Neural cell (in vitro differentiated cells): ENCODE data around the gene GPC3. TPM values are rescaled to one million over a fixed set of nuclear protein-coding genes. Genes with fewer than 3 reads are reported as not detected.

Experiments
- H2AFZ ChIP-seq: fragments of 200-600, 300-800 bp; sonication (generic), shearing (Covaris generic); 2 replicates; pipeline ENCODE4 v1.6.0; 2014; ENCODE audit warnings: low read depth, mild to moderate bottlenecking, antibody characterized with exemption, low read length, moderate library complexity
- H3F3A ChIP-seq: fragments of 200-600 bp; shearing (Covaris generic); 2 replicates; pipeline ENCODE4 v1.6.1; 2016; ENCODE audit warnings: mild to moderate bottlenecking, moderate library complexity, mixed read lengths, antibody characterized with exemption, low read length; ENCODE audit not compliant: insufficient read depth, poor library complexity, severe bottlenecking
- H3K27ac ChIP-seq: fragments of 200-600, 300-800 bp; sonication (generic), shearing (Covaris generic); 2 replicates; pipeline ENCODE4 v1.5.1; 2014; ENCODE audit warnings: mild to moderate bottlenecking, low read length, moderate library complexity
- H3K27me3 ChIP-seq: fragments of 300-800, 200-600 bp; sonication (generic), shearing (Covaris generic); 2 replicates; pipeline ENCODE4 v1.6.0; 2014; ENCODE audit warnings: mild to moderate bottlenecking, low read depth, low read length, moderate library complexity; ENCODE audit not compliant: insufficient read depth
- H3K36me3 ChIP-seq: fragments of 300-800, 200-600 bp; sonication (generic), shearing (Covaris generic); 2 replicates; pipeline ENCODE4 v1.5.1; 2014; ENCODE audit warnings: mild to moderate bottlenecking, antibody characterized with exemption, low read length, moderate library complexity; ENCODE audit not compliant: insufficient read depth
- H3K4me2 ChIP-seq: fragments of 300-800, 200-600 bp; sonication (generic), shearing (Covaris generic); 2 replicates; pipeline ENCODE4 v1.6.0; 2014; ENCODE audit warnings: mild to moderate bottlenecking, low read length
- H3K4me3 ChIP-seq: fragments of 300-800, 200-600 bp; sonication (generic), shearing (Covaris generic); 2 replicates; pipeline ENCODE4 v1.5.1; 2014; ENCODE audit warnings: mild to moderate bottlenecking, low read length, moderate library complexity
- H3K79me2 ChIP-seq: fragments of 200-600 bp; shearing (Covaris generic); replicated peaks from 2 replicates; pipeline ENCODE4 v1.6.0; 2014; ENCODE audit warnings: mild to moderate bottlenecking, low read length, moderate library complexity; ENCODE audit not compliant: insufficient read depth
- H3K9ac ChIP-seq: fragments of 300-800, 200-600 bp; sonication (generic), shearing (Covaris generic); 2 replicates; pipeline ENCODE4 v1.6.1; 2016; ENCODE audit warnings: mild to moderate bottlenecking, low read length, mixed read lengths
- H3K9me2 ChIP-seq: fragments of 200-600 bp; shearing (Covaris generic); 2 replicates; pipeline ENCODE4 v1.6.1; 2016; ENCODE audit warnings: mild to moderate bottlenecking, low read length, mixed read lengths; ENCODE audit not compliant: insufficient read depth
- H3K9me3 ChIP-seq: fragments of 200-600, 300-800 bp; sonication (generic), shearing (Covaris generic); 2 replicates; pipeline ENCODE4 v1.6.1; 2016; ENCODE audit warnings: mild to moderate bottlenecking, mixed run types, low read length, moderate library complexity, mixed read lengths
- H4K20me1 ChIP-seq: fragments of 200-600 bp; shearing (Covaris generic); 2 replicates; pipeline ENCODE4 v1.6.1; 2016; ENCODE audit warnings: mild to moderate bottlenecking, mixed run types; ENCODE audit not compliant: insufficient read depth
- EP300 ChIP-seq: fragments of 450-650 bp; conservative IDR thresholded peaks from 2 replicates; pipeline ENCODE4 v1.6.1; 2014; ENCODE audit warnings: antibody characterized with exemption, mild to moderate bottlenecking, moderate library complexity; ENCODE audit not compliant: poor library complexity, severe bottlenecking
- EZH2 ChIP-seq: fragments of 200-600, 300-800 bp; shearing (Covaris generic), sonication (generic); IDR thresholded peaks from 2 replicates; pipeline ENCODE4 v1.6.1; 2014; ENCODE audit warnings: antibody characterized with exemption, low read length, borderline replicate concordance, mild to moderate bottlenecking; ENCODE audit not compliant: insufficient read depth, poor library complexity, severe bottlenecking
- MXI1 ChIP-seq: fragments of 450-650 bp; conservative IDR thresholded peaks from 2 replicates; pipeline ENCODE4 v1.6.1; 2014; ENCODE audit warnings: antibody characterized with exemption, mild to moderate bottlenecking; ENCODE audit not compliant: poor library complexity, severe bottlenecking
- POLR2AphosphoS5 ChIP-seq: IDR thresholded peaks from 2 replicates; pipeline ENCODE4 v1.6.1; 2012
- RAD21 ChIP-seq: fragments of 450-650 bp; conservative IDR thresholded peaks from 2 replicates; pipeline ENCODE4 v1.6.1; 2014; ENCODE audit warnings: antibody characterized with exemption, mild to moderate bottlenecking, moderate library complexity
- SMC3 ChIP-seq: fragments of 450-650 bp; conservative IDR thresholded peaks from 2 replicates; pipeline ENCODE4 v1.6.1; 2014; ENCODE audit warnings: antibody characterized with exemption, mild to moderate bottlenecking, moderate library complexity; ENCODE audit not compliant: poor library complexity
- TAF1 ChIP-seq: IDR thresholded peaks from 2 replicates; pipeline ENCODE4 v1.6.1; 2012; ENCODE audit warnings: low read depth
- polyA plus RNA-seq: library from polyadenylated mRNA; depleted of rRNA; stranded (reverse); fragments of >200 nt; gene quantifications from 2 replicates; pipeline ENCODE4 v1.2.3, GENCODE V29; 2014
- TF ChIP-seq, protein P1 (sequence below): fragments of 450-650 bp; IDR thresholded peaks from 2 replicates; pipeline ENCODE4 v1.5.1; 2014; ENCODE audit warnings: antibody characterized with exemption, mild to moderate bottlenecking, moderate library complexity; ENCODE audit not compliant: poor library complexity, severe bottlenecking

Gene GPC3
- polyA plus RNA-seq, 1 donor from 2014 or later, result 2.1 TPM

DNA sequence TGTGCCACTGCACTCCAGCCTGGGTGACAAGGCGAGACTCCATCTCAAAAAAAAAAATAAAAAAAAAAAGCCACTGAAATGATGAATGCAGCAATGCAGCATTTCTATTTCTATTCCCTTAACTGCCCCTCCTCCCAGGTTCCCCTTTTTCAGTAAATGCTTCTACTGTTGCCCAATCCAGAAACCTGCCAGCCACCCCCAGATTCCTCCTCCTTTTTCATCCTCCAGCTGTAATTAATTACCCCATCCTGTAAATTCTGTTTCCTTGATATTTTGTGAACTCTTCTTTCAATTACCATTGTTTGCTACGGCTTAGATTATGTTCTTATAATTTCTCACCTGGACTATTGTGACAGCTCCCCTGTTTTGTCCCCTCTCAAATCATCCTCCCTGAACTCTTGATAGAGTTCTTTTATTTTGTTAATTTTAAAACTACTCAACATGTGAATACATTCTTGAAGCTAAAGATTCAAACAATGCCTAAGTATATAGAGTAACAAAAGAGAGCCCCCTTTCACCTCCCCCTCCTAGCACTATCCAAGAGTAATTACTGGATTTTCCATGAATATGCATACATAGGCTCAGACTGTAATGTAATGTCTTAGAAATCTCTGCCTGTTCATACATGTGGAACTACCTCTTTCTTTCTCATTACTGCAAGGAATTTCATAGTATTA, 429.5 kb downstream of the GPC3 start:
- Histone ChIP-seq H3K4me2 (no peak overlapping the region), H3F3A (no peaks in the 10 kb centered on the region), H3K27ac (no peak overlapping the region), H3K4me3 (no peak overlapping the region), H3K9ac (no peak overlapping the region), H3K9me3 (no peaks in the 10 kb centered on the region), H3K79me2 (no peaks in the 10 kb centered on the region), H3K9me2 (no peaks in the 10 kb centered on the region), H3K36me3 (no peaks in the 10 kb centered on the region), H3K27me3 (no peaks in the 10 kb centered on the region), H4K20me1 (no peaks in the 10 kb centered on the region), H2AFZ (no peak overlapping the region)
- TF ChIP-seq POLR2AphosphoS5 (no peak), TAF1 (no peak), RAD21 (no peak), MXI1 (no peak), SMC3 (no peak), EZH2 (no peak)
- TF ChIP-seq, protein P1, sequence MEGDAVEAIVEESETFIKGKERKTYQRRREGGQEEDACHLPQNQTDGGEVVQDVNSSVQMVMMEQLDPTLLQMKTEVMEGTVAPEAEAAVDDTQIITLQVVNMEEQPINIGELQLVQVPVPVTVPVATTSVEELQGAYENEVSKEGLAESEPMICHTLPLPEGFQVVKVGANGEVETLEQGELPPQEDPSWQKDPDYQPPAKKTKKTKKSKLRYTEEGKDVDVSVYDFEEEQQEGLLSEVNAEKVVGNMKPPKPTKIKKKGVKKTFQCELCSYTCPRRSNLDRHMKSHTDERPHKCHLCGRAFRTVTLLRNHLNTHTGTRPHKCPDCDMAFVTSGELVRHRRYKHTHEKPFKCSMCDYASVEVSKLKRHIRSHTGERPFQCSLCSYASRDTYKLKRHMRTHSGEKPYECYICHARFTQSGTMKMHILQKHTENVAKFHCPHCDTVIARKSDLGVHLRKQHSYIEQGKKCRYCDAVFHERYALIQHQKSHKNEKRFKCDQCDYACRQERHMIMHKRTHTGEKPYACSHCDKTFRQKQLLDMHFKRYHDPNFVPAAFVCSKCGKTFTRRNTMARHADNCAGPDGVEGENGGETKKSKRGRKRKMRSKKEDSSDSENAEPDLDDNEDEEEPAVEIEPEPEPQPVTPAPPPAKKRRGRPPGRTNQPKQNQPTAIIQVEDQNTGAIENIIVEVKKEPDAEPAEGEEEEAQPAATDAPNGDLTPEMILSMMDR, result no peak

DNA sequence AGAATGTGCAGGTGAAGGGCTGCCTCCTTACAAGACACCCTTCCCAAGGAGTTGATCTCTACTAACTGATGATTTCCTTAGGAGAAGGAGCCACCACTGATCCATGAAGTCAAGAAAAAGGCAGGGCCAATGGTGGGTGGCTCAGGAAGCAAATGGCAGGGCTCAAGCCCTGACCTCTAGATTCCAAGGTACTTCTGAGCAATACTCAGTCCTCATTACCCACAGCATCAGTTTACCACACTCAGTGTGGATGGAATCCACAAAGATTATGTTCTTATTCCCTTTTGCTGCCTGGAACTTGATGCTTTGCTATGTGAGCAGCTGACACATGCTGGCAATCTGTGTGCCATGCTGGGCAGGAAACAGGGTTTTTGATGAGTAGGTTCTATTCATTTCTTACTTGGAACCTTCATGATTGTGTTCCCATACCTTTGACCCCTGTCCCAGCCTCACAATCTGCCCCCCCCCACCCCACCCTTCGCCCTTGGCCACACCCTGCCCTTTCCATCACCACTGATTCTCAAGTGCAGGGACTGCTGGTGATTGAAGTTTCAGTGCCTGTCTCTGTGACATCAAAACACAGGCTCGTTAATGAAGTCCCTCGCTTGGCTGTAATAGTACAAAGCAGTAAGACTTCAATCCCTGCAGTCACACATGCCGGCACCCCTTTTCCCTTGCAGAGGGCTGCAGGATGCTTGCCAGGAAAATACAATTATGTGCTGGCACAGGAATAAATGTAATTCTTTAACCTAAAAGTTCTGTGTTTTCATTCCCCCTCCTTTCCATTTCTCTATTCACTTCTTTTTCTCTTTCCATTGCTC, 434.5 kb downstream of the GPC3 start:
- Histone ChIP-seq H3K27me3 (no peaks in the 10 kb centered on the region), H3K27ac (no peak overlapping the region), H3K79me2 (no peaks in the 10 kb centered on the region), H3K9ac (no peak overlapping the region), H3F3A (no peaks in the 10 kb centered on the region), H3K4me3 (no peak overlapping the region), H3K36me3 (no peaks in the 10 kb centered on the region), H2AFZ (no peak overlapping the region), H3K9me2 (no peaks in the 10 kb centered on the region), H3K9me3 (no peaks in the 10 kb centered on the region), H3K4me2 (no peak overlapping the region), H4K20me1 (no peaks in the 10 kb centered on the region)
- TF ChIP-seq POLR2AphosphoS5, result no peak
- TF ChIP-seq RAD21, result no peak
- no peak for TF ChIP-seq EP300
- TF ChIP-seq EZH2, result no peak
- TF ChIP-seq, protein P1, result no peak
- TF ChIP-seq SMC3, result no peak
- no peak for TF ChIP-seq TAF1
